ENCODE measurements around the gene SGPL1.

Gene SGPL1

GRCh38 chr10:70885481-70885880, 69.7 kb downstream of the SGPL1 start:
- no peak for DNase-seq (ENCODE audit: low read depth in 2 of 2)

- no peak for DNase-seq (ENCODE audit: low read depth in 2 of 2)
Observed at GRCh38 chr10:70885931-70886903, 70.5 kb downstream of the SGPL1 start.

DNA sequence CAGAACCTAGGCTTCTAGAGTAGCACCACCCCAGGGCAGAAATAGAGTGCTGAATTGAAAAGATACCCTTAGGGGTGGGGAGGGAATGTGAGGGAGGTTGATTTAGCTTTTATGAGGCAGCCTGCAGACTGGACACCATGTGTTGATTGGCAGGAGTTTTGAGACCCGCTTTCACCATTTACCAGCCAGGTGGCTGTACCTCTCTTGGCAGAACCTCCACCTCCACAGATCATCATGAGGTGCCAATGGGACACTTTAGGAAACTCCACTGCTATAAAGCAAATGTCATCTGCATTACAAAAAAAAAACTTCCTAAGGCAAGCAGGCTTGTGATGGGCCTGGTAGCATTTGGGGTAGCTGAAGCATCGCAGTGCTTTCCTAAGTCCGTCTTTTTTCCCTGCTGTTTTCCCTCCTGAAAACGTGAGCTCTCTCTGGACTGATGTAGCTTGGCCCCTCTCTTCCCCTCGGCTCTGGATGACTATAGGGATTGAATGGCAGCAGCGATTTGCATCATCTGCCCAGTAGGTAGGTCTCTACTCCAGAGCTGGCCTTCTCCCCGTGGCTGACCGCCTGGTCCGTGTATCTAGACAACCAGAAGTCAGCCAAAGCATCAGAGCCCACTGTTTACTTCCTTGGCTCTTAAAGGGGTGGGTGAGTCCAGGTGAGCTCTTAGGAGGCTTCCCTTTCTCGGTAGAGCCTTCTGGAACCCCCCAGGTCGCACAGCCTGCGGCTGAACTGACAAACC, 71.3 kb downstream of the SGPL1 start:
- DNase-seq (ENCODE audit: low read depth in 2 of 2): no peak

GRCh38 chr10:70887804-70888800, 72.4 kb downstream of the SGPL1 start, which contains the start of gene PCBD1:
Gene PCBD1 (minus strand): TSS chr10:70888565. CDS start chr10:70888533, 32 bp downstream.
- peak; percentile 22 to 56 for DNase-seq (ENCODE audit: low read depth in 2 of 2)

GRCh38 chr10:70889291-70889690, 73.5 kb downstream of the SGPL1 start:
- DNase-seq (ENCODE audit: low read depth in 2 of 2): no peak

- no peak for DNase-seq (ENCODE audit: low read depth in 2 of 2)
Observed at GRCh38 chr10:70890917-70891431, 75.2 kb downstream of the SGPL1 start.

DNA sequence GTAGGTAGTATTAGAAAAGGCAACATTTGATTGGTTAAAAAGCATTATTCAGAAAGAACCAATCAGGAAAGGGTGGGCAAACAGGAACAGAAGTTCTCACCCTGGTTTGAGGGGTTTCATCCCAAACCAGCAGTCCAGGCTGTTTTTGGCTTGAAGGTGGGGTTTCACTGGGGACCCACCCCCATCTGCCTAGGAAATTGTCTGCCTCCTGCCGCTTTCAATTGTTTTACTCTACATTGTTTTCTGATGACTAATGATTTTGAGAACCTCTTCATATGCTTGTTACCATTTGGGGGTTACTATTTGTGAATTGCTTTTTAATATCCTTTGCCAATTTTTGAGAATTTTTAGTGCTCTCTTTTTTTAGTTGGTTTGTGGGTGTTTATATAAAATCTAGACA, 75.9 kb downstream of the SGPL1 start:
- no peak for DNase-seq (ENCODE audit: low read depth in 2 of 2)

GRCh38 chr10:70892631-70893030, 76.9 kb downstream of the SGPL1 start:
- no peak for DNase-seq (ENCODE audit: low read depth in 2 of 2)

- no peak for DNase-seq (ENCODE audit: low read depth in 2 of 2)
Observed at GRCh38 chr10:70893227-70894006, 77.7 kb downstream of the SGPL1 start.

- no peak for DNase-seq (ENCODE audit: low read depth in 2 of 2)
Observed at GRCh38 chr10:70894416-70894815, 78.7 kb downstream of the SGPL1 start.

DNA sequence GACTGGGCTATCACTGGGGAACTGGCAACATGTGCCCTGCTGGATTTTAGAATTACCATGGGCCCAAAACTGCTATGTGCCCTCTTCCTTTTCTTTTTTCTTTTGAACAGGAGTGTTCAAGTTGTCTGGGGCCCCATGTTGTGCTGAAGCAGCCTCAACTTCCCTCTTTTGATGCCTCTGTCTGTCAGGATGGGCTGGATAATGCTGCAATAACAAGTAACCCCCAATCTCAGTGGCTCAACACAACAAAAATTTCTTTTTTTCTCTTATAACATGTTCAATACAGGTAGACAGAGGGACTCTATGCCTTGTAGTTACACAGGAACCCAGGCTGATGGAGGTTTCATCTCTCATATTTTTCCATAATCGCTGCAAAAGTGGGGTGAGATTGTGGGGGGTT, 80.8 kb downstream of the SGPL1 start:
- DNase-seq (ENCODE audit: low read depth in 2 of 2): no peak

- DNase-seq (ENCODE audit: low read depth in 2 of 2): no peak
Observed at GRCh38 chr10:70898687-70899086, 82.9 kb downstream of the SGPL1 start.

DNA sequence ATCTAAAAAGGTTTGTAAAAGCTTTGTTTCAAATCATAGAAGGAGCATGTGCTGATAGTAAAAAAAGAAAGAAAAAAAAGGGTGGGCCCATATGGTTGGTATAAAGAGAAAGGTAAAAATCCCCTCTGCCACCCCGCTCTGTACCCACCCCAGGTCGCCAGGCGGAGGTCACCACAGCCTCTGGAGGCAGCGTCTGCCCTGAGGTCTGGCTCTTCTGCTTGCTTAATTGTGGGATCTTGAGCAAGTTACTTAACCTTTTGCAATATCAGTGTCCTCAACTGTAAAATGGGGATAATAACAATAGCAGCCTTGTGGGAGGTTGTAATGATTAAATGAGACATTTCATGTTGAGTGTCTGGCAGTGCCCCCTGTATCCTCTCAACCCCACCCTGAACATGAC, 83.3 kb downstream of the SGPL1 start:
- no peak for DNase-seq (ENCODE audit: low read depth in 2 of 2)

DNA sequence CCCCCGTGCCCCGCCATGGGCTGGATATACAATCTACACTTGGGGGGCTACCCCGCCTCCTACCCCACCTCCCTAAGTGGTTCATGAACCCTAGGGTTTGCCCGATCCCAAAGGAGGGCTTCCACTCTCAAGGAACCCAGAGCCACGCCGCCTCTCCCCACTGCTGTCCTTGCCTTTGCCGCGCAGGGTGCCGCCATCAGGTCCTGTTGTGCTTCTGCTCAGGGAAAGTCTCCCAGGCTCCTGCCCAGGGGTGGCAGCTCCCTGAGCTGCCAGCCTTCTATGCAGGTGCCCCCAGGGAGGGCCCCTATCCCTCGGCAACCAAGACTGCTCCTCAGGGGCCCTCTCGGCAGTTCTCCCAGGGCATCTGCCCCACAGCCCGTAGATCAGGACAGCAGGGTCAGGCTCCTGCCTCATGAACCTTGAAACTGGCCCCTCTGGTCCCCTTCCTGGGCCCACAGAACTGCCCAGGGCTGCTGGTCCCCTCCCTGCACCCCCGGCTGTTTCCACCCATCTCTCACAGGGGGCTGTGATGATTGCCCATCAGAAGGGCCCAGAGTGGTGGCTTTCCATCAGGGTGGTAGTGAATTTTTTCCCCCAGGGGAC, 85.6 kb downstream of the SGPL1 start:
- no peak for DNase-seq (ENCODE audit: low read depth in 2 of 2)

- no peak for DNase-seq (ENCODE audit: low read depth in 2 of 2)
Observed at GRCh38 chr10:70902661-70903261, 87.0 kb downstream of the SGPL1 start.

- peak in 1 of 2 experiments; percentile 20 for DNase-seq (ENCODE audit: low read depth in 2 of 2)
Observed at GRCh38 chr10:70903262-70903921, 87.6 kb downstream of the SGPL1 start.

DNA sequence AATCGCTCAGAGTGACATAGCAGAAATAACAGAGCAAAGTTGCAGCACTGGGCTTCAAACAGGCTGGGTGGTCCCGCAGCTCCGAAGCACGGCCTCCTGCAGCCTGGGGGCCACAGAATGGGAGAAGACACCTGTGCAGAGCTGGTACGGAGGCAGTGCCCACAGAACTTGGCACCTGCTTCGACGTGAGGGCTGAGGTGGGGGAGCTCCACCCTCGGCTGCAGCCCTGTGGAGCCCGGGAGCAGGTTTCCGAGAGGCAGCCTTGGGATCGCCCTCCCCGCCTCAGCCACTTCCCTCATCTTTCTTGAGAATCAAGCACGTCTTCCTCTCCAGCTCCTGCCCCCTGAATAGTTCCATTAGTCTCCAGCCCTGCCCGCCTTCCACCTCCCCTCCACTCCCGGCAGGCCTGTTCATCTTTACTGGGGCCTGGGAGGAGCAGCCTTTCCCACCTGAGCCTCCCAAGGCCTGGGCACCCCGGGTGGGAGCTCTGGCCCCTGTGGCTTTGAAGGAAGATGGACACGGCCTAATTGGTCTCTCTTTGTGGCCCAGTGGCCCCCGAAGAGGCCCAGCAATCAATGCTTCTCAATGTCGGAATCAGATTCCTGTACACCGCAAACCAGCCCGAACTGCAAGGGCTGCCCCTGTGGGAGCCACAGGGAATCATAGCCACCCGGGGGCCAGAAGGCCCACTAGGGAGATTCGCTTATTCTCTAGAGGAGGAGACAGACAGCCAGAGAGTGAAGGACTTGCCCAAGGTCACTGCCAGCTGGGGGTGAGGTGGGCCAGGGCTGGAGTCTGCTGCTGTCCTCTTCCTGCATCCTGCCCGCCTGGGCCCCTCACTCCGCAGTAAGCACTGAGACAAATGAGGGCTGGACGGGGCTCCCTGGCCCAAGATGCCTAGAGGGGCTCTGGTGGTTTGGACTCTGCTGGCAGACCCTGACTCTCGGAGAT, 89.6 kb downstream of the SGPL1 start:
- no peak for DNase-seq (ENCODE audit: low read depth in 2 of 2)
